Loucy (cell line): Measurements from ENCODE around the gene NANOGP8.

Experiments
- H2AFZ ChIP-seq: fragments of 200-600 bp; sonication (generic); 2 replicates; pipeline ENCODE4 v1.6.0; 2016; ENCODE audit warnings: antibody characterized with exemption, mild to moderate bottlenecking, low read length, moderate library complexity
- H3F3A ChIP-seq: fragments of 200-600 bp; 2 replicates; pipeline ENCODE4 v1.6.0; 2016; ENCODE audit warnings: antibody characterized with exemption, low read depth, mild to moderate bottlenecking
- H3K27me3 ChIP-seq: fragments of 200-600 bp; sonication (generic); 2 replicates; pipeline ENCODE4 v1.6.1; 2014; ENCODE audit warnings: low read length, mild to moderate bottlenecking; ENCODE audit not compliant: insufficient read depth, poor library complexity, severe bottlenecking
- H3K36me3 ChIP-seq: fragments of 200-600 bp; sonication (generic); 2 replicates; pipeline ENCODE4 v1.6.1; 2016; ENCODE audit warnings: low read length; ENCODE audit not compliant: insufficient read depth
- H3K4me1 ChIP-seq: fragments of 200-600 bp; sonication (generic); 2 replicates; pipeline ENCODE4 v1.5.1; 2014; ENCODE audit warnings: low read length, mild to moderate bottlenecking; ENCODE audit not compliant: insufficient read depth, poor library complexity, severe bottlenecking
- H3K4me2 ChIP-seq: fragments of 200-600 bp; sonication (generic); 2 replicates; pipeline ENCODE4 v1.6.0; 2014; ENCODE audit warnings: antibody characterized with exemption, low read length, low read depth, mild to moderate bottlenecking; ENCODE audit not compliant: poor library complexity, severe bottlenecking
- H3K4me3 ChIP-seq: fragments of 200-600 bp; sonication (generic); 2 replicates; pipeline ENCODE4 v1.5.1; 2014; ENCODE audit warnings: low read length, mild to moderate bottlenecking, mixed read lengths; ENCODE audit not compliant: poor library complexity, severe bottlenecking
- H3K79me2 ChIP-seq: fragments of 200-600 bp; sonication (generic); 2 replicates; pipeline ENCODE4 v1.6.1; 2014; ENCODE audit warnings: low read length; ENCODE audit not compliant: insufficient read depth
- H3K9ac ChIP-seq: fragments of 200-600 bp; sonication (generic); 2 replicates; pipeline ENCODE4 v1.6.0; 2014; ENCODE audit warnings: mild to moderate bottlenecking, low read depth, low read length, moderate library complexity; ENCODE audit not compliant: poor library complexity, severe bottlenecking
- H3K9me2 ChIP-seq: fragments of 200-600 bp; sonication (generic); replicated peaks from 2 replicates; pipeline ENCODE4 v1.6.1; 2016; ENCODE audit warnings: low read depth, low read length, mixed read lengths
- H3K9me3 ChIP-seq: fragments of 200-600 bp; sonication (generic); 2 replicates; pipeline ENCODE4 v1.6.1; 2014; ENCODE audit warnings: mild to moderate bottlenecking, antibody characterized with exemption, low read length, low read depth; ENCODE audit not compliant: insufficient read depth
- H4K20me1 ChIP-seq: fragments of 200-600 bp; sonication (generic); 2 replicates; pipeline ENCODE4 v1.6.0; 2014; ENCODE audit warnings: antibody characterized with exemption, low read length, mild to moderate bottlenecking; ENCODE audit not compliant: insufficient read depth, poor library complexity, severe bottlenecking
- EZH2phosphoT487 ChIP-seq: fragments of 200-600 bp; IDR thresholded peaks from 2 replicates; pipeline ENCODE4 v1.6.1; 2018; ENCODE audit warnings: antibody characterized with exemption, mild to moderate bottlenecking, moderate library complexity, borderline replicate concordance
- TF ChIP-seq, protein P1 (sequence below): fragments of 200-600 bp; sonication (generic); conservative IDR thresholded peaks from 2 replicates; pipeline ENCODE4 v1.5.1; 2014; ENCODE audit warnings: mild to moderate bottlenecking, antibody characterized with exemption, low read length

Gene NANOGP8

DNA sequence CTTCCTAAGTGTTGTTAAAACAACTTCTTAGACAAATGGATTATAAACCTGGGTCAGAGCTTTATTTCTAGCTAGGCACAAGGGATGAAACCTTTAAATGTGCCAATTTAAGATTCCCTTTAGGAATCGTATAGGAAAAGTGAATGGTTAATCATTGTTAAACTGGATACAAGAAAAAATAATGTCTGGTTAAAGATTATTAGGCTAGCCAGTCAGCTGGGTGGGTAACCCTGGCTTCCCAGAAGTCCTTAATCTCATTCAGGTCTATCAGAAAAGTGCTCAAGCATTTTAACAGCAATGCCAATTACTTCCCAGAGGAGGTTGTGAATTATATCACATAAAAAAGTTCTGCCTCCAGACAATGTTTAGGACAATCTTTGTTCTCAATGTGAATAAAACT, 37.6 kb downstream of the NANOGP8 start:
- H3K36me3 ChIP-seq, result no peaks in the 10 kb centered on the region
- no peaks in the 10 kb centered on the region for H3K9me2 ChIP-seq
- TF ChIP-seq, protein P1, sequence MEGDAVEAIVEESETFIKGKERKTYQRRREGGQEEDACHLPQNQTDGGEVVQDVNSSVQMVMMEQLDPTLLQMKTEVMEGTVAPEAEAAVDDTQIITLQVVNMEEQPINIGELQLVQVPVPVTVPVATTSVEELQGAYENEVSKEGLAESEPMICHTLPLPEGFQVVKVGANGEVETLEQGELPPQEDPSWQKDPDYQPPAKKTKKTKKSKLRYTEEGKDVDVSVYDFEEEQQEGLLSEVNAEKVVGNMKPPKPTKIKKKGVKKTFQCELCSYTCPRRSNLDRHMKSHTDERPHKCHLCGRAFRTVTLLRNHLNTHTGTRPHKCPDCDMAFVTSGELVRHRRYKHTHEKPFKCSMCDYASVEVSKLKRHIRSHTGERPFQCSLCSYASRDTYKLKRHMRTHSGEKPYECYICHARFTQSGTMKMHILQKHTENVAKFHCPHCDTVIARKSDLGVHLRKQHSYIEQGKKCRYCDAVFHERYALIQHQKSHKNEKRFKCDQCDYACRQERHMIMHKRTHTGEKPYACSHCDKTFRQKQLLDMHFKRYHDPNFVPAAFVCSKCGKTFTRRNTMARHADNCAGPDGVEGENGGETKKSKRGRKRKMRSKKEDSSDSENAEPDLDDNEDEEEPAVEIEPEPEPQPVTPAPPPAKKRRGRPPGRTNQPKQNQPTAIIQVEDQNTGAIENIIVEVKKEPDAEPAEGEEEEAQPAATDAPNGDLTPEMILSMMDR, result no peak
- no peak for TF ChIP-seq EZH2phosphoT487

DNA sequence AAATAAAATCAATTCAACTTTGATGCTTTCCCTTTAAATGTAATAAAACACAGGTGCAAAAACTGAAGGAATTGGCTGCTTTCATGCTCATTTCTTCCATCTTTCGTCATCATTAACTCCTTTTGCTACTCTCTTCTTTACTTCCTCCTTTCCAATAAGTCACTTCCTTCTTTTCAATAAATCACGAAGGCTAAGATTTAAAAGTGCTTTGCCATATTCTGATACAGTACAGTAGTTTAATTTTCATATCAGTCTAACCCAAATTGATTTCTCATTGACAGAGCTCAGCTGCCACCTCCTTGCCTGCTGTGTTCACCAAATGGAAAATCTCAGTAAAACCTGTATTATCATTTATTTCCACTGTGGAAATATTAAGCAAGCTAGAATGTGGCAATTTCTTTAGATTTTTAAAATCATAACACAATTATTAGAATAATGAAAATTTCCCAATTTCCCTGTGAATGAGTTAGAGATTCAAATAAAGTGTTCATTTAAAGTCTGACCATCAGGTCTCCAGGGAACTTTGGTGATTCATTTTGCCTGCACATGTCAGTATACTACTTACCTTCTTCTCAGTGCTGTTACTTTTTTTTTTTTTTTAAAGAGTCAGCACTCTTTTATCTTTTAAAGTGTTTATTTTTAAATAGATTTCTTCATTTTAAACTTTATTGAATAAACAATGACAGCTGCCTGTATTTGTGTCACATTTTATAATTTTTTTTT, 41.6 kb downstream of the NANOGP8 start:
- Histone ChIP-seq H2AFZ (no peak overlapping the region), H3K4me1 (no peaks in the 10 kb centered on the region), H3K36me3 (no peaks in the 10 kb centered on the region), H3K27me3 (no peaks in the 10 kb centered on the region), H3F3A (no peaks in the 10 kb centered on the region), H3K9ac (no peak overlapping the region), H3K9me2 (no peaks in the 10 kb centered on the region), H3K9me3 (no peaks in the 10 kb centered on the region), H4K20me1 (no peaks in the 10 kb centered on the region), H3K4me2 (no peak overlapping the region), H3K79me2 (no peaks in the 10 kb centered on the region), H3K4me3 (no peak overlapping the region)
- TF ChIP-seq, protein P1, result no peak
- TF ChIP-seq EZH2phosphoT487, result no peak

More for the DNA sequence above, 37.6 kb downstream of the NANOGP8 start:
- Histone ChIP-seq H3K79me2 (no peaks in the 10 kb centered on the region), H2AFZ (no peak overlapping the region), H3K4me3 (no peak overlapping the region), H3K4me1 (no peaks in the 10 kb centered on the region), H3K9me3 (no peaks in the 10 kb centered on the region), H3K4me2 (no peak overlapping the region), H3K9ac (no peak overlapping the region), H3F3A (no peaks in the 10 kb centered on the region), H4K20me1 (no peaks in the 10 kb centered on the region), H3K27me3 (no peaks in the 10 kb centered on the region)

DNA sequence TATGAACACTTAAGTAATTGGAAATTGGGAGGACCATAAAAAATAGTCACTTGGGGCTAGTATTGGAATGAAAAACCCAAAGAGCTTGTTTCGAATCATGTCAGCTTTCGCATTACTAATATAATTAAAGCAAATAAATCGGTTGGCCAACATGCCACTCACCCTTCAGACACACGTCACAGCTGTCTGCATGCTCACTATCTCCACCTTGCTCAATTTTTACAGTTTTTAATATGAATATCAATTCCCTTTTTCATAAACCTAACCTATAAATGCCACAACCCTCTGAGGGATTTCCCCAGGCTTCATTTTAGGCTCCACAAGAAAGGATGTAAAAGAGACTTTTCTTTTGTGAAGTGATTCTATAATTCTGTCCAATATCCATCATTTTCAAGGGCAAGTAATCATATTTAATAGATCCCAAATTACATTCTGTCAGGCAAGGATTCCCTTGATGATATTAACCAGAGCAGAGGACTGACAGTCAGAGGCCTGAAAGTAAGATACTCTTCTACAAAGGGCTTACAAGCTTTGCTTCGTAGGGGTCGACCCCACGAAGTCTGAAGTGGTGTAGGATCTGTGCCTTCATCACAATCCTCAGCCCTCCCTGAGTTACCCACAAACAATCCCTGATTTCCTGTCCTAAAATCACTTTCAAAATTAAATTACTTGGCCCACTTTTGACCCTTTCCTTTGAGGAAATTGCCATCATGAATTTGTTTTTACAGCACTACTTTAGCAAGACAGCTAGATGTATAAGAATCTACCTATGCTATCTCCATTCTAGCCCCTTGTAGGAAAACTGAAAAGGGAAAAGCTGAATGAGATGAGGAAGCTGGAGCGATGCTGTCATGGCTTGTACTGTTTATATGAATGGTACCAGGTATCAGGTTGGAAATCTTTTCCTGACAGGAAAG, 44.5 kb downstream of the NANOGP8 start:
- Histone ChIP-seq H3F3A (no peaks in the 10 kb centered on the region), H3K36me3 (no peaks in the 10 kb centered on the region), H4K20me1 (no peaks in the 10 kb centered on the region), H3K4me2 (no peak overlapping the region), H3K9me3 (no peaks in the 10 kb centered on the region), H3K79me2 (no peaks in the 10 kb centered on the region), H3K9me2 (no peaks in the 10 kb centered on the region), H3K4me3 (no peak overlapping the region), H3K4me1 (no peaks in the 10 kb centered on the region), H3K27me3 (no peaks in the 10 kb centered on the region), H2AFZ (no peak overlapping the region), H3K9ac (no peak overlapping the region)
- TF ChIP-seq EZH2phosphoT487, result no peak
- TF ChIP-seq, protein P1, result no peak
